Kidney (tissue), 14 donors: ENCODE measurements around the gene AKAIN1. TPM values are rescaled to one million over a fixed set of nuclear protein-coding genes. Genes with fewer than 3 reads are reported as not detected.

Experiments
- DNase-seq, 5 donors: peaks; one replicate each; pipeline ENCODE4 v3.0.0-alpha.2; 2013 to 2020
- FAIRE-seq: peaks from 2 replicates; lab custom pipeline; 2012; peaks lifted over from hg19 to GRCh38; lab: Jason Lieb, UNC
- H3K27ac ChIP-seq, 2 donors: one replicate each; pipeline ENCODE4 v1.7.0; 2013; ENCODE audit warnings: low read depth in 2 of 2, low read length in 2 of 2, inconsistent platforms in 1 of 2
- H3K27me3 ChIP-seq: one replicate; pipeline ENCODE4 v1.7.1; 2013; ENCODE audit warnings: low read length, inconsistent platforms; ENCODE audit not compliant: control insufficient read depth, insufficient read depth
- H3K36me3 ChIP-seq, 3 donors: one replicate each; pipeline versions ENCODE4 v1.7.0 to v1.7.1; 2013; ENCODE audit warnings: low read length in 3 of 3, control low read depth in 1 of 3, inconsistent platforms in 1 of 3; ENCODE audit not compliant: insufficient read depth in 3 of 3, control insufficient read depth in 2 of 3
- H3K4me1 ChIP-seq, 3 donors: one replicate each; pipeline versions ENCODE4 v1.7.0 to v1.7.1; 2013; ENCODE audit warnings: low read length in 3 of 3, inconsistent platforms in 1 of 3, low read depth in 1 of 3; ENCODE audit not compliant: control insufficient read depth in 2 of 3, insufficient read depth in 2 of 3
- H3K4me3 ChIP-seq, 3 donors: one replicate each; pipeline versions ENCODE4 v1.7.0 to v1.8.1; 2013; ENCODE audit warnings: low read length in 3 of 3, control low read depth in 1 of 3, inconsistent platforms in 1 of 3
- H3K9ac ChIP-seq, 3 donors: one replicate each; pipeline versions ENCODE4 v1.7.0 to v1.7.1; 2013; ENCODE audit warnings: low read length in 3 of 3, control low read depth in 1 of 3, inconsistent platforms in 1 of 3
- H3K9me3 ChIP-seq, 3 donors: one replicate each; pipeline versions ENCODE4 v1.7.0 to v1.7.1; 2013; ENCODE audit warnings: low read length in 3 of 3, control low read depth in 1 of 3, inconsistent platforms in 1 of 3; ENCODE audit not compliant: control insufficient read depth in 2 of 3, insufficient read depth in 1 of 3
- intact Hi-C: fragments of 100-400 bp; cut with DNase I; formaldehyde crosslinking; loops from one replicate; pipeline ENCODE4 v1.11.1; 2022
- polyA plus RNA-seq: library from polyadenylated mRNA; stranded (reverse); fragments of 350-450 nt; fragmentation: Illumina TruSeq; extraction: RNeasy Lipid Tissue Mini Kit (QIAGEN cat#74804); gene quantifications from one replicate; pipeline ENCODE4 v1.2.3, GENCODE V29; 2014; ENCODE audit warnings: low read depth, low replicate concordance; ENCODE audit not compliant: insufficient read depth
- total RNA-seq: library from RNA; stranded (reverse); fragmentation: NEBNext Ultra II Directional; extraction: Animal tissue kit (Norgen Biotek cat#: 25700); gene quantifications from one replicate; pipeline ENCODE4 v1.2.1, GENCODE V29; 2021
- TF ChIP-seq, protein P1 (sequence below): IDR thresholded peaks from 3 replicates; pipeline ENCODE4 v1.5.1; 2012; ENCODE audit warnings: mild to moderate bottlenecking, moderate library complexity, borderline replicate concordance; ENCODE audit not compliant: insufficient read depth; ENCODE audit errors: extremely low read depth
- donor health status: control.
- donor health status: control.
- donor health status: control.
- donor health status: control.
- donor health status: control.
- donor health status: DM: yes; HTN: yes; CAD: no.
- donor health status: Normal renal cell carcinoma (clear cell type).

The AKAIN1 gene
- total and polyA plus RNA-seq, 2 donors from 2014 or later = not detected

DNA sequence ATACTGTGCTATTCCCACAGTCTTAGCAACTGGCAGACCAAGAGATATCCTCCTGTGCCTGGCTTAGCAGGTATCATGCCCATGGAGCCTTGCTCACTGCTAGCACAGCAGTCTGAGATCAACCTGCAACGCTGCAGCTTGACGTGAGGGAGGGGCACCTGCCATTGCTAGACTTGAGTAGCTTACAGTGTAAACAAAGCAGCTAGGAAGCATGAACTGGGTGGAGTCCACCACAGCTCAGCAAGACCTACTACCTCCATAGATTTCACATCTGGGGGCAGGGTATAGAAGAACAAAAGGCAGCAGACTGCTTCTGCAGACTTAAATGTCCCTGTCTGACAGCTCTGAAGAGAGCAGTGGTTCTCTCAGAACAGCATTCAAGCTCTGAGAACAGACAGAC is 74.8 kb downstream of the AKAIN1 start:
- Histone ChIP-seq H3K36me3 (no peaks in the 10 kb centered on the region), H3K9me3 (peaks cover 0 to 11% (median 4%) of the 10 kb centered on the region in 3 donors), H3K9ac (no peak overlapping the region), H3K27ac (no peak overlapping the region), H3K27me3 (no peaks in the 10 kb centered on the region), H3K4me1 (no peaks in the 10 kb centered on the region), H3K4me3 (no peak overlapping the region)
- TF ChIP-seq, protein P1, sequence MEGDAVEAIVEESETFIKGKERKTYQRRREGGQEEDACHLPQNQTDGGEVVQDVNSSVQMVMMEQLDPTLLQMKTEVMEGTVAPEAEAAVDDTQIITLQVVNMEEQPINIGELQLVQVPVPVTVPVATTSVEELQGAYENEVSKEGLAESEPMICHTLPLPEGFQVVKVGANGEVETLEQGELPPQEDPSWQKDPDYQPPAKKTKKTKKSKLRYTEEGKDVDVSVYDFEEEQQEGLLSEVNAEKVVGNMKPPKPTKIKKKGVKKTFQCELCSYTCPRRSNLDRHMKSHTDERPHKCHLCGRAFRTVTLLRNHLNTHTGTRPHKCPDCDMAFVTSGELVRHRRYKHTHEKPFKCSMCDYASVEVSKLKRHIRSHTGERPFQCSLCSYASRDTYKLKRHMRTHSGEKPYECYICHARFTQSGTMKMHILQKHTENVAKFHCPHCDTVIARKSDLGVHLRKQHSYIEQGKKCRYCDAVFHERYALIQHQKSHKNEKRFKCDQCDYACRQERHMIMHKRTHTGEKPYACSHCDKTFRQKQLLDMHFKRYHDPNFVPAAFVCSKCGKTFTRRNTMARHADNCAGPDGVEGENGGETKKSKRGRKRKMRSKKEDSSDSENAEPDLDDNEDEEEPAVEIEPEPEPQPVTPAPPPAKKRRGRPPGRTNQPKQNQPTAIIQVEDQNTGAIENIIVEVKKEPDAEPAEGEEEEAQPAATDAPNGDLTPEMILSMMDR = no peak
- DNase-seq (no peak), FAIRE-seq (no peak)
- intact Hi-C loops = no loop called here

DNA sequence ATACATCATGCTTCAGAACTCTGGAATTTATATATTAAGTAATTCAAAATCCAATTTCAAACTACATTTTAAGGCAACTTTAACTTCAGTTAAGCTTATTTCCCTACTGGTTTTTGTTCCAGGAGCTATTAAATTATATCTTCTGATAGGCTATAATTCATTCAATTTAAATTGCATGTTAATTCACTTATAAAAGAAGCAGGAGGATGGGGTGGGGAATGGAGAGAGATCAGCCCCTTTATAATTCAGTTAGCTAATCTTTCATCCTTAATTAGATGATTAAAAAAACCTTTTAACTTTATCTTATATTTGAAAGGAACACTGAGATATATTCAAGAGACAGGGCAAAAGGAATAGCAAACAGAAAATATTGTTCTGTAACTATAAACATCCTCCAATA is 86.8 kb downstream of the AKAIN1 start:
- Histone ChIP-seq H3K27me3 (no peaks in the 10 kb centered on the region), H3K36me3 (no peaks in the 10 kb centered on the region), H3K4me1 (no peaks in the 10 kb centered on the region), H3K27ac (no peak overlapping the region), H3K9me3 (no peaks in the 10 kb centered on the region), H3K9ac (no peak overlapping the region), H3K4me3 (no peak overlapping the region)
- DNase-seq (no peak), FAIRE-seq (no peak)
- TF ChIP-seq, protein P1 = no peak
- intact Hi-C loops = no loop called here

DNA sequence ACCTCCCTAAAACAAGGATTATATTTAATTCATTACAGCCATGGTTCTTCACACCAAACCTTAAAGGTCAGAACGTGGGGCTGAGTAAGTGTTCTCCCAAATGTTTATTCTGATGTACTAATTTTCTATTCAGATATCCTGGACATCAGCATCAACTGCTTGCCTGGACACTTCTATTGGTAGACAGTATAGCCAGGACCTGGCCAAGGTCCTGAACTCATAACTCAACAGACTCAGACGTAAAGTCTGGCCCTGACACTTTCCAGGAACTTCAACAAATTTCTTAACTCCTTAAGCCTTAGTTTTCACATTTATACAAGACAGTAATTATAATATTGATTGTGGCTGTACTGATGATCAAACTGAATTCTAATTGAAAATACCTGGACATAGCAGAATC is 89.1 kb downstream of the AKAIN1 start:
- DNase-seq = peak in 3 of 5 donors; percentile 20 to 60 (median 56)
- Histone ChIP-seq H3K9me3 (no peaks in the 10 kb centered on the region), H3K9ac (no peak overlapping the region), H3K4me1 (no peaks in the 10 kb centered on the region), H3K36me3 (no peaks in the 10 kb centered on the region), H3K27ac (no peak overlapping the region), H3K4me3 (no peak overlapping the region), H3K27me3 (no peaks in the 10 kb centered on the region)
- intact Hi-C loops = no loop called here
- no peak for FAIRE-seq
- TF ChIP-seq, protein P1 = no peak

DNA sequence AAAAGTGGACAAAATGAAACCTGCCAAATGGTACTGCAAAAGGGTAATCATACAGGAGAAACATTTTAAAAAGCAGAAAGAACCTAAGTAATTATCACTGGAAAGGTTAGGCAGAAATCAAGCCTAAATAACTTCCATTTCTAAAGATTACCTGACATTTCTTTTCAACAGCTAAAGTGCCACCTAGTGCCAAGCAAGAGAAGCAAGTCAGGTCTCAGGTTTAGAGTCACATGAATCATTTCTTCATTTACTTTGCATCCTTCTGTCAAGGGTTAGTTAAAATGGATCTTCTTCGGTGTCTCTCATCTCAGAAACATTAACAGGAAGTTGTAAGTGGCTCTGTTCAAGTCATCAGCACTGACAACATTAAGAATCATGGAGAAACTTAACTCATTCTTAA is 90.3 kb downstream of the AKAIN1 start:
- TF ChIP-seq, protein P1 = no peak
- no peak overlapping the region for H3K4me3 ChIP-seq
- intact Hi-C loops = no loop called here
- no peaks in the 10 kb centered on the region for H3K9me3 ChIP-seq
- H3K27ac ChIP-seq = no peak overlapping the region
- H3K36me3 ChIP-seq = no peaks in the 10 kb centered on the region
- no peaks in the 10 kb centered on the region for H3K4me1 ChIP-seq
- DNase-seq (peak in 1 of 5 donors; percentile 5), FAIRE-seq (no peak)
- H3K9ac ChIP-seq = no peak overlapping the region
- H3K27me3 ChIP-seq = no peaks in the 10 kb centered on the region
